HG03108 (cell line): Measurements from ENCODE around the gene C19orf47.

ENCODE experiments used
- ATAC-seq: cut with Tn5 transposase; IDR thresholded peaks from one replicate; pipeline ENCODE4 v1.9.1; 2021; ENCODE audit warnings: moderate library complexity; ENCODE audit not compliant: unreplicated experiment

C19orf47 gene

DNA sequence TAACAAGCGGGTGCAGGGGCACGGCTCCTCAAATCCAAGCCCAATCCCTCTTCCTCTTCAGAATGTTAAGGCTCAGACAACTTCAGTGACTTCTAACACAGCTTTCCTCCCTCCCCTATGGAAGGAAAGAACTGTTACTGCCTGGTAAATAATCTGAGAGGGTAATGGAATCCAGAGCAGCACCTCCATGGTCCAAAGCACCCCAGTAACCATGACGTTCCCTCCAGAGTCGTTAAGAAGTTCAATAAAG is 64.0 kb downstream of the C19orf47 start:
- no peak for ATAC-seq

DNA sequence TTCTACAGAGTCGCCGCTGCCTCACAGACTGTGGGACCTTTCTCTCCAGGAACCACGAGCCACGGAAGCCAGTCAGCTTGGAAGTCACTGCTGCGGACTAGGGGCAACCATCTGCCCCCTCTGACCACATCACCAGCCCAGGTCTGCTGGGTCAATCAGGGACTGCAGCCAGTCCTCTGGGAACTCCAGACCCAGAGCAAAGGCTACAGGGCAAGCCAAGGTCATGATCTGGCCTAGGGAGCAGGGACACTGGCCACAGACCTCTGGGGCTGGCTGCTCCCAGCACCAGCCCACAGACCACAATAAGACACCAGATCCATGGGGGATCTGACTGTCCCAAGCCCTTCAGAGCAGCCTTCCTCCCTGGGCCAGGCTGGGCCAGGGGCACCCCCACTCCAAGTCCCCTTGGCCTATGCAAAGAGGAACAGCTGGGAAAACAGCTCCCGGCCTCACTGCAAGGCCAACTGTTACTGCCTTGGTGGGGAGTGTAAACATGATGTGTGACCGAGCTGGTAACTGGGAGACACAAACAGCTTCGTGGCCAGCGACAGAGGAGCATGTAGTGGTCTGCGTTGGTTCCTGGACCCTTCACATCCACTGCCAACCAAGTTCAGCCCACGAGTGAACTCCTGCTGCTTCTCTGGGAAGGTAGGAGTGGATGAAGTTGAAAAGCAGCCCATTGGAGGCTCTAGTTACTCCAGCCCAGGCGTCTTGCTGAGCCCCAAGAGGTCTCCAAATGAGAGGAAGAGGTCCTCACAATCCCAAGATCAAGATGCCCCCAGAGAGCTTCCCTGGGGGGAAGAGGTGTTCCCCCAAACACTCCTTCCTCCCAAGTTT is 64.6 kb downstream of the C19orf47 start:
- ATAC-seq = no peak

- ATAC-seq = no peak
Observed at GRCh38 chr19:40282920-40283319, 65.3 kb downstream of the C19orf47 start.

GRCh38 chr19:40282209-40282580 is 66.0 kb downstream of the C19orf47 start:
- ATAC-seq = no peak

- no peak for ATAC-seq
Observed at GRCh38 chr19:40281381-40282208, 66.6 kb downstream of the C19orf47 start.

GRCh38 chr19:40280608-40281221 is 67.5 kb downstream of the C19orf47 start:
- no peak for ATAC-seq

- no peak for ATAC-seq
Observed at GRCh38 chr19:40279761-40280607, 68.2 kb downstream of the C19orf47 start.

- ATAC-seq = no peak
Observed at GRCh38 chr19:40279120-40279551, 69.1 kb downstream of the C19orf47 start.

DNA sequence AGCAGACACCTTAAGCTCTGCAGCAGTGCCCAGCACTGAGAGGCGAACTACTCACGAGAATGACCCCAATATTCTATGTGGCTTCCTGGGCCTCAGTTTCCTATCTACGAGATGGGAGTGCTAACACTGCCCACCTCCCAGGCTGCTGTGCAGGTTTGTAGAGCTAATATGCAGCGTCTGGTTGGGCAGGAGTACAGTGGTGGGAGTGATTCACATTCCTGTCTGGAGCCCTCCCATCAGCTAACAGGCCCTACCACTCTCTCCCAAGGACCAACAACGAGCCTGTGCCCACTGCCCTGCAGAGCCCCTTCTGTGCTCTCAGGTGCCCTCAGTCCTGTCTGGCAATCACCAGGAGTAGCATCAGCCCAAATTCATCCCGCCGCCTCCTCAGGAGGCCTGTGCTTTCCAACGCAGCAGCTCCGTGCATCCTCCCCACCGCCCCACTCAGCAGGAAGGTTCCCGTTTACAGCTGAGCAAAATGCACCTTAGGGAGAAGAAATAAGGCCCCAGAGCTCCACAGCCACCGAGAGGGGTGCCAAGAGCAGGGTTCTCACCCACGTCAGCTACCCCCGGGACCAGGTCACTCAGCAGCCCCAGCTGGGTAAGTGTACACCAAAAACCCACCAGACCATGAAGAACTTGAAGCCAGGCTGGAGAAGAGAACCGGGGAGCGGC is 69.7 kb downstream of the C19orf47 start:
- no peak for ATAC-seq

- no peak for ATAC-seq
Observed at GRCh38 chr19:40277356-40278059, 70.7 kb downstream of the C19orf47 start.

DNA sequence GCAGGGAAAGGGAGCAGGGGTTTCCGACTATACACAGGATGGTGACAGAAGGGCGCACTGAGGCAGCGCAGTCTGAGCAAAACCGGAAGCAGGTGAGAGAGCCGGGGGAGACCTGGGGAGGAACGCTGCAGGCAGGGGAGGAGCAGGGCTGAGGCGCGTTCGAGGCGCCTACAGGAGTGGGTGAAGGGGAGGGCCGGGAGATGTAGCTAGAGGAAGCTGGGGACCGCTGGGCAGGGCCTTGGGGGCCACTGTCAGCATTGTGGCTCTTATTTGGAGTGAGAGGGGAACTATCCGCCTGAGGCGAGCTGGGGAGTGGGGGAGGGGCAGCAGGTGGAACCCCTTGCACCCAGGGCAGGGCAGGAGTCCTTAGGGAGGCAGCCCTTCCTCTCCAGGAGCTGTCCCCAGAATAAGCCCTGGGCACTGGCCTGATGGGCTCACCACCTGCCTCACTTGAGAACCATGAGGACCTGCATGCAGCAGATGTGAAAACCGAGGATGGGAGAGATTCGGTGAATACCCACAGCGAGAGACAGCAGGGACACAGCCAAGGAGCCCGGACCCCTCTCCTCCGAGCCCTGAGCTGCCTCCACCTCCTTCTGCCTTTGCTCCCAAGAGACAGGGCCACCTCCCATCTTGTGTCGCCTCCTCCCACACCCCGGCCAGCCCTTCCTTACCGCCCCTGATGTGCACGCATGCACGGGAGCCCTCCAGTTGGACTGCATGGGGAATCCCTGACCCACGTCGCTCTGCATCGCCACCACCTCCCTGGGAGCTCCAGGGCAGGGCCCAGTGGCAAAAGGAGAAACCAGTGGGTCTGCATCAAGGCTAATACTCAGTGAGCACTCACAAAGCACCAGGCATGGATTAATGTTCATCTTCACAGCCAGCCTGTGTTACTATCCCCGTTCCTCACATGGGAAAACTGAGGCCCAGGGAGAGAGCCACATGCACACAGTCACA is 73.3 kb downstream of the C19orf47 start:
- ATAC-seq = no peak

- no peak for ATAC-seq
Observed at GRCh38 chr19:40273469-40274360, 74.5 kb downstream of the C19orf47 start.

DNA sequence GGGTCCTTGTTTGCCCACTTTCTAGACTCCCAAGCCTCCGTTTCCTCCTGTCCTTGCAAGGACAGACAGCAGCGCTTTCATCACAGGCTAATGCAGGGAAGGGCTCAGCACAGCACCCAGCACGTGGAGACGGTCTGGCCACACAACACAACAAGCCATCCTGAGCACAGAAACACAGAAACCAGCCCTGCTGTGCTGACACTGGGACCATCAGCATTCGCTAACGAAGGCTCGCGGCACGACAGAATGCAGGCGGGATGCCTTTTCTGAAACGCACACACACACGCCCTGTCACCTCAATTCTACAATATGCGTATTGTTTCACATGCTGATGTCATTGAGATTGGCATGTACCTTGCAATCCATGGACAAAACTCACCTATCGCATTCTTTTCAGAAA is 75.9 kb downstream of the C19orf47 start:
- no peak for ATAC-seq

- ATAC-seq = no peak
Observed at GRCh38 chr19:40271706-40272105, 76.5 kb downstream of the C19orf47 start.

- ATAC-seq = no peak
Observed at GRCh38 chr19:40270362-40271089, 77.7 kb downstream of the C19orf47 start.
